Measurements from ENCODE around the gene BAG3. TPM values are rescaled to one million over a fixed set of nuclear protein-coding genes. Genes with fewer than 3 reads are reported as not detected.

BAG3 gene
- total RNA-seq, 2 donors from 2014 or later: 13.4 to 19.5 TPM

GRCh38 chr10:119608316-119609155 is 42.6 kb upstream of the BAG3 start:
- H3K27ac ChIP-seq (ENCODE audit: low read depth, low read length): no peak overlapping the region
- DNase-seq: peak; percentile 83
- Mint-ChIP-seq H3K36me3 (ENCODE audit: low read depth) (peaks cover 2% of the 10 kb centered on the region), H3K4me3 (no peak overlapping the region), H3K27me3 (ENCODE audit: insufficient read depth) (peaks cover 8% of the 10 kb centered on the region), H3K4me1 (peaks cover 2% of the 10 kb centered on the region), H3K9me3 (peaks cover 10% of the 10 kb centered on the region), H3K27ac (no peak overlapping the region)
- peak; percentile 87 for TF ChIP-seq CTCF (conservative IDR thresholded peaks at IDR 0.05)
- peaks cover 10% of the 10 kb centered on the region for H3K9me3 ChIP-seq (ENCODE audit: control insufficient read depth, low read length)
- H3K27me3 ChIP-seq (ENCODE audit: control insufficient read depth, insufficient read depth, low read length, poor library complexity, severe bottlenecking): no peaks in the 10 kb centered on the region
- WGBS, 2 experiments (ENCODE audit: insufficient coverage in 1 of 2, insufficient read length in 1 of 2): 47 to 50% methylated on average over 14 to 15 of the region's 15 CpGs
- H3K36me3 ChIP-seq (ENCODE audit: control insufficient read depth, insufficient read depth, low read length): no peaks in the 10 kb centered on the region
- no peaks in the 10 kb centered on the region for H3K4me1 ChIP-seq (ENCODE audit: control insufficient read depth, insufficient read depth, low read length)
- no peak overlapping the region for H3K9ac ChIP-seq (ENCODE audit: extremely low read depth, low read length, poor library complexity, severe bottlenecking)
- no peak overlapping the region for H3K4me3 ChIP-seq (ENCODE audit: low read length)

- WGBS, 2 experiments (ENCODE audit: insufficient coverage in 1 of 2, insufficient read length in 1 of 2): 94 to 100% methylated on average over 1 to 3 of the region's 4 CpGs
- no peak for DNase-seq
- peaks cover 8% of the 10 kb centered on the region for H3K27me3 Mint-ChIP-seq (ENCODE audit: insufficient read depth)
- Histone ChIP-seq H3K9ac (ENCODE audit: extremely low read depth, low read length, poor library complexity, severe bottlenecking) (no peak overlapping the region), H3K27me3 (ENCODE audit: control insufficient read depth, insufficient read depth, low read length, poor library complexity, severe bottlenecking) (no peaks in the 10 kb centered on the region), H3K27ac (ENCODE audit: low read depth, low read length) (no peak overlapping the region), H3K36me3 (ENCODE audit: control insufficient read depth, insufficient read depth, low read length) (no peaks in the 10 kb centered on the region), H3K4me1 (ENCODE audit: control insufficient read depth, insufficient read depth, low read length) (no peaks in the 10 kb centered on the region), H3K9me3 (ENCODE audit: control insufficient read depth, low read length) (peaks cover 10% of the 10 kb centered on the region), H3K4me3 (ENCODE audit: low read length) (no peak overlapping the region)
- peaks cover 2% of the 10 kb centered on the region for H3K4me1 Mint-ChIP-seq
- H3K36me3 Mint-ChIP-seq (ENCODE audit: low read depth): peaks cover 2% of the 10 kb centered on the region
- TF ChIP-seq CTCF (conservative IDR thresholded peaks at IDR 0.05): no peak
- H3K27ac Mint-ChIP-seq: no peak overlapping the region
- H3K4me3 Mint-ChIP-seq: no peak overlapping the region
- H3K9me3 Mint-ChIP-seq: peaks cover 10% of the 10 kb centered on the region
Observed at GRCh38 chr10:119609516-119609915, 41.7 kb upstream of the BAG3 start.

GRCh38 chr10:119611433-119611832 is 39.7 kb upstream of the BAG3 start:
- Mint-ChIP-seq H3K36me3 (ENCODE audit: low read depth) (peaks cover 2% of the 10 kb centered on the region), H3K27me3 (ENCODE audit: insufficient read depth) (peaks cover 8% of the 10 kb centered on the region), H3K4me3 (no peak overlapping the region), H3K4me1 (peaks cover 2% of the 10 kb centered on the region), H3K27ac (no peak overlapping the region), H3K9me3 (peaks cover 13% of the 10 kb centered on the region)
- H3K27me3 ChIP-seq (ENCODE audit: control insufficient read depth, insufficient read depth, low read length, poor library complexity, severe bottlenecking): no peaks in the 10 kb centered on the region
- H3K36me3 ChIP-seq (ENCODE audit: control insufficient read depth, insufficient read depth, low read length): no peaks in the 10 kb centered on the region
- H3K9ac ChIP-seq (ENCODE audit: extremely low read depth, low read length, poor library complexity, severe bottlenecking): no peak overlapping the region
- H3K9me3 ChIP-seq (ENCODE audit: control insufficient read depth, low read length): peaks cover 10% of the 10 kb centered on the region
- WGBS, 2 experiments (ENCODE audit: insufficient coverage in 1 of 2, insufficient read length in 1 of 2): 65 to 90% methylated on average over 2 to 4 of the region's 4 CpGs
- H3K27ac ChIP-seq (ENCODE audit: low read depth, low read length): no peak overlapping the region
- no peak for DNase-seq
- no peak for TF ChIP-seq CTCF (conservative IDR thresholded peaks at IDR 0.05)
- no peak overlapping the region for H3K4me3 ChIP-seq (ENCODE audit: low read length)
- H3K4me1 ChIP-seq (ENCODE audit: control insufficient read depth, insufficient read depth, low read length): no peaks in the 10 kb centered on the region
